OCI-M1 (cell line): ENCODE data around the gene AKNA.
"Not testable (repeated sequence)": the region's sequence is repeated elsewhere in the genome, so short reads cannot be mapped to it uniquely, and the experiment has no call there.

Source experiments
- DNase-seq: peaks from one replicate; lab custom pipeline; 2025; lab: John Stamatoyannopoulos, UW

Gene AKNA

DNA sequence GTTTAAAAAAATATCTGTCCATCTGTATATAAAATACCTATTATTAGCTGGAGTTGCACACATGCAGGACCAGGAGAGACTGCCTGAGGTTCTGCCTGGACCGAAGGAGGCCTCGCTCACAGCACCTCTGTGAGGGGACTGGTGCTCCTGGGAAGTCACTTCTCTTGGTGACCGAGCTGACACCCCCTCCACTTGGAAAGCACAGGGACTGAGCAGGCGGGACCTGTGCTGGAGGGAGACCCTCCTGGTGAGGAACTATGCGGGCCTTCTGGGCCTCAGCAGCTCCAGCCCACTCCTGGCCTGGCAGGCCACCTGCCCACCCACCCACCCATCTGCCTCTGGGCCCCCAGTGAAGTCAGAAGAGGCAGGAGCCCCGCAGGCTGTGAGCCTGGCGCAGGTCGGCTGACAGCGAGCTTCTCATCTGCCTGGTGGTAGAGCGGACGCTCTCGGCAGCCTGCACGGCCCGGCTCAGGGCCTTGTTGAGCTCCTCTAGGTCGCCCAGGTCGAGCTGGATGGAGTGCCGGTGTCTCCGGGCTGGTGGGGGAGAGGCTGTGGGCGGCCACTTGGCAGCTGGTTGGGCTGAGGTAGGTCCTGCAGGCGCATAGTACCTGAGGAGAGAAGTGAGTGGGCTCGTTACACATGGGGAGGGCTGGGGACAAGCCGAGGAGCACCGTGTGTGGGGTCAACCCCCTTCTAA lies 50.9 kb downstream of the AKNA start:
- no peak for DNase-seq

DNA sequence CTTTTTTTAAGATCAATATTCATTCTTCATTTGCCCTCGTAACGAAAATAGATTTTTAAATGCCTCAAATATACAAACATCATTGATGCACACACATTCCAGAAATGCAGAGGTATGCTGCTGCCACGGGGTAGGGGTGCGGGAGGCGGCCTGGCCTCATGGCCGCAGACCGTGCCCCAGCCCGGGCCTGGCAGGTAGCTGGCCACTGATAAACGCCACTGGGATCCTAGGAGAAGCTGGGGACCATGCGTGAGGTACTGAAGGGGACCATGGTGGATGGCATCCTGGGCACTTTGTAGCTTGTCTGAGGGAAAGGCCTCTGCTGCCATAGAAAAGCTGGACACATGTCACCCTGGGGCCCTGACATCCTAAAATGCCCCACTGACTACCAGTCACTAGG lies 51.6 kb downstream of the AKNA start:
- DNase-seq: no peak

DNA sequence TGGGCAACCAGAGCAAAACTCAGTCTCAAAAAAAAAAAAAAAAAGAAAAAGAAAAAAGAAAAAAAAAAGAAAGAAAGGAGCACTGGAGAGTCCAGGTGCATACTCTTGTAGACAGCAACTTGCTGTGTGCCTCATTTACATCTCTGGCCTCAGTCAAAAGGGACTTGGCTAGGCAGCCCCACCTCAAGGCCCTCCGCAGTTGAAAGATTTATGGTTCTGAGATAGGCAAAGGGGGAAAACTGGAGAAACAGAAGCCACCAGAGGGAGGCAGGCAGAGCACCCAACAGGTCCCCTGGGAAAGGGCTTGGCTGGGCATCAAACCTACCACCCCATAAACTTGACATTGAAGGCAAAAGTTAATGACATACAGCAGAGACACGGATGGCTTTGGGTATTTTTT lies 52.0 kb downstream of the AKNA start:
- DNase-seq: no peak

DNA sequence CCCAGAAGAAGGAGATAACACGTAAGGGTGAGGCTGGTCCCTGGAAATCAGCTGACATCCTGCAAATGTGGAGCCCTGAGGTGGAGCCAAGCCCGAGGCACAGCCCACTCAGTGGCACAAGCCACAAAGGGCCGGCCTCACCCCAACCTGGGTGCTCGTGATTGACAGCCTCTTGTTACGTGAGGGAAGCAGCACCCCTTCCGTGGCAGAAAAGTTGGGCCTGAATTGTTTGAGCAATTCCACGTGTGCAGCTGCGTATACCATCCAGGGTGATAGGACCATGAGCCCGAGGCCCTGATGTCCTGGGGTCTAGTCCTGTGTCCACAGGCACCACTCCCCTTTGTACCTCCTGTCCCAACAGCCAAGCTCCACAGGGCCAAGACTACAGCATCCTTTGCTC lies 53.3 kb downstream of the AKNA start:
- no peak for DNase-seq

DNA sequence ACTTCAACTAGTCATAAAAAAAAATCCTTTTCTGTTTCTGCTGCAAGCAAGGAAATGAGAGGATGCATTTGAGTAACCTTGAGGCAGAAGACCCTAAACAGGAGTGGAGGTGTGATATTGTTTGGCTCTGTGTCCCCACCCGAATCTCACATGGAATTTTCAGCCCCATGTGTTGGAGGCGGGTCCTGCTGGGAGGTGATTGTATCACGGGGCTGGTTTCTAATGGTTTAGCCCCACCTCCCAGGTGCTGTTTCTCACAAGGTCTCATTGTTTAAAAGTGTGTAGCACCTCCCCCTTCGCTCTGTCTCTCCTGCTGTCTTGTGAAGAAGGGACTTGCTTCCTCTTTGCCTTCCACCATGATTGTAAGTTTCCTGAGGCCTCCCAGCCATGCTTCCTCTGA lies 54.1 kb downstream of the AKNA start:
- not testable (repeated sequence) for DNase-seq

DNA sequence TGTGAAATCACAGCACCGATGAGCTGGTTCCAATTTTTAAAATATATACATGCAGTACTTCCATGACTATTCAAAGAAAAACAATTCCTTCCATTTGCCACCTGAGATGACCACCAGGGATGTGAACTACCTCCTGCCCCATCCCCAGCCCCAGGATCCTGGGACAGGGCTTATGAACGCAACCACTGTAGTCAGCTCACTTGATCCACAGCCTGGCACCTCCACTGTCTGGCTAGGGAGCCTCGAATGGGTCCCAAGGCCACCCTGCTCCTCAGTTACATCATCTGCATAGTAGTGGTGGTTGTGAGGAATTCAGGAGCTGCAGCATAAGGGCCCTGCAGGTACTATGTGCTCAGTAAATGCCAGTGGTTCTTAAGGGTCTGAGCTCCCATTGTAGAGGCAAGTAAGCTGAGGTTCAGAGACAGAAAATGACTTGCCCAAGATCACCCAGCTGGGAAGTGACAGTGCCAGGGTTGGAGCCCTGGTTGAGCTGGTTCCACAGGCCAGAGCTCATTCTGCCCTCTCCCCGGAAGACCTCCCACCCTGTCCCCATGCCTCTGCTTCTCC lies 55.2 kb downstream of the AKNA start:
- not testable (repeated sequence) for DNase-seq

DNA sequence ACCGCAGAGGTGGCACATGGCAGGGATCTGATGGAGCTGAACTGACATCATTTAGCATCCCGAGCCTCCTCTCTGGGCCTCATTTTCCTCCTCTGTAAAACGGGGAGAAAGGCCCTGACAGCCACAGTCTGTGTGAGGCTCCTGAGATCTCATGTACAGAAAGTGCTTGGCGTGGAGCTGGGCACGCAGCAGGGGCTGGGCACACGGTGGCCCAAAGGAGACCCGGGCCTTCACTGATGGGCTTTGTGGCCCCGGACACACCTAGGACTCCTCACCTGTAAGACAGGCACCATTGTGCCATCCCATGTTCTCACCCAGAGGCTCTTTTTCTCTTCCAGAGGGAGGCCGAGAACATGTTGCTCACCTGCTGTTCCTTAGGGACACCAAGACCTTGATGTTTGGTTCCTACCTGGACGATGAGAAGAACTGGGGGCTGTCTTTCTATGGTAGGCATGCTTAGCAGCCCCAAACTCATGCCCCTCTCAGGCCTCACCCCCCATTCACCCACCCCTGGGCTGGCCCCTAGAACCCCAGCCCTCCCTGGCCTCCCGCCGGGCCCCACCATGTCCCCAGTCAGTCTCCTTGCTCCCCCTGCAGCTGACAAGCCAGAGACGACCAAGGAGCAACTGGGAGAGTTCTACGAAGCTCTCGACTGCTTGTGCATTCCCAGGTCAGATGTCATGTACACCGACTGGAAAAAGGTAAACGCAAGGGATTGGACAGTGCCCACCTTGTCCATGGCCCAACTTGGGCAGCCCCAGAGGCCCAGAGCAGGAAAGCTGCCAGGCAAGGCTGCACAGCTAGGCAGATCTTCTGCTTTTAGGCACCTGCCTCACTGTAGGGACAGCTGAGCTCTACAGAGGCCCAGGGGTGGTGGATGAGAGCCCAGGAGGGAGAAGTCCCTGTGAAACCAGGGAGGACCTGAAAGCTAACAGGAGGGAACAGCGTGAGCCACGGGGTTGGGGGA lies 56.3 kb downstream of the AKNA start:
- not testable (repeated sequence) for DNase-seq

DNA sequence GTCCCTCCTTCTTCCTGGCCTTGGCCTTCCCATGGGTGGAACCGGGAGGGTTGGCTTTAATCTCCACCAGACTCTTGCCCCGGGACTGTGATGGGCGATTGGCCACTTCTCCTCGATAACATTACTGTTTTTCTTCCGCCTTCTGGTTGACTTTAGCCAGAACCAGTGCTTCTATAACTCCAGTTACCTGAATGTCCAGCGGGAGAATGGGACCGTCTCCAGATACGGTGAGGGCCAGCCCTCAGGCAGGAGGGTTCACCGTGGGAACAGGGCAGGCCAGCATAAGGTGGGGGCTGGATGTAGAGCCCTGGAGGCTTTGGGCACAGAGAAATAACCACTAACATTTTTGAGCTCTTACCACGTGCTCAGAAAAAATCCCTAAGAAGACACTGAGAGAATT lies 57.1 kb downstream of the AKNA start:
- no peak for DNase-seq

DNA sequence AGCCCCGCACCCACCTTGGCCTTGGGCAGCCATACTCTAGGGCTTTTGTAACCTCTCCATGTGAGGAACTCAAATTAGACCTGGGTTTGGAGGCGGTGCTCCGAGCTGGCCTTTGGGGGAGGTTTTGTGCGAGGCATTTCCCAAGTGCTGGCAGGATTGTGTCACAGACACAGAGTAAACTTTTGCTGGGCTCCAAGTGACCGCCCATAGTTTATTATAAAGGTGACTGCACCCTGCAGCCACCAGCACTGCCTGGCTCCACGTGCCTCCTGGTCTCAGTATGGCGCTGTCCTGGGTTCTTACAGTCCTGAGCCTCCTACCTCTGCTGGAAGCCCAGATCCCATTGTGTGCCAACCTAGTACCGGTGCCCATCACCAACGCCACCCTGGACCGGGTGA lies 58.2 kb downstream of the AKNA start, which contains the start of gene ORM2:
Gene ORM2, plus strand, starts transcription at position 245 of the 398 bp plus-strand sequence. Its CDS starts 36 bp downstream, at position 281.
- DNase-seq: not testable (repeated sequence)

DNA sequence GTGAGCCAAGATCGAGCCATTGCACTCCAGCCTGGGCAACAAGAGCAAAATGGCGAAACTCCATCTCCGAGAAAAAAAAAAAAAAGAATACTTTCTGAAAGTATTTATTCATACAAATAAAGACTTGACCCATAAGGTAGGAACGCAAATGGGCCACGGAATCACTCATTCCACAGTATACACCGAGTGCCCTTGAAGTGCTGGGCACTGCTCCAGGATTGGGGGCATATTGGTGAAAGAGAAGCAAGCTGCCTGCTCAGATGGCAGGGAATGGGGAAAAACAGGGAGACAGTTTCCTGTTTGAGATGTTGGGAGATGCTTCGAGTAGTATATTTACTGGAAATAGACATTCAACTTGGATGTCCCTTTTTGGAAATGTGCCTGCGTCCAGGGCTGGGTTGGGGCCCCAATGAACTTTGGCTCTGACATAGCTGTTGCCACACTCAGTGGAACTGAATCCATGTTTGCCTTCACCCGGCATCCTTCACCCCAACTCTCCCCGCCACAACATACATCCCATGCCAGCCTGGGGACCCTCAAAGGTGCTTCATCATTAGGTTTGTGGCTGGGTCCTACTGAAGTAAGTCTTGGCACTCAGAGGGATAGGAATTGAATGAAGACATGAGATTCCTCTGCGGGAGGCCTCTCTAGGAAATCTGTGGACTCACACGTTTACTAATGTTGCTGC lies 58.7 kb downstream of the AKNA start:
- not testable (repeated sequence) for DNase-seq

DNA sequence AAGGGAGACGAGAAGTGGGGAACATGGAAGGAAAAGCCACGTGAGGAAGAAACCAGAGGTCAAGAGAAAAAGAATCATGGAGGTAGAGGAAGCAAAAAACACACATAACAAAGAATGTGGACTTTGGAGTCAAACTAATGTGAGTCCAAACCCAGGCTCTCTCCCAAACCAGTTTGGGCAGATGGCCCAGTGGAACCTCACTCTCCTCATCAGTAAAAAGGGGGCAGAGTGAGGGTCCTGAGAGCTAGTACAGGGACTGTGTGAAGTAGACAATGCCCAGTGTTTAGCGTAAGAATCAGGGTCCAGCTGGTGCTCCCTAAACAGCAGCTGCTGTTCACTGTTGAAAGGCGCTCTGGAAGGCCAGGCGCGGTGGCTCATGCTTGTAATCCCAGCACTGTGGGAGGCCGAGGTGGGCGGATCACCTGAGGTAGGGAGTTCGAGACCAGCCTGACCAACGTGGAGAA lies 59.4 kb downstream of the AKNA start:
- DNase-seq: not testable (repeated sequence)

DNA sequence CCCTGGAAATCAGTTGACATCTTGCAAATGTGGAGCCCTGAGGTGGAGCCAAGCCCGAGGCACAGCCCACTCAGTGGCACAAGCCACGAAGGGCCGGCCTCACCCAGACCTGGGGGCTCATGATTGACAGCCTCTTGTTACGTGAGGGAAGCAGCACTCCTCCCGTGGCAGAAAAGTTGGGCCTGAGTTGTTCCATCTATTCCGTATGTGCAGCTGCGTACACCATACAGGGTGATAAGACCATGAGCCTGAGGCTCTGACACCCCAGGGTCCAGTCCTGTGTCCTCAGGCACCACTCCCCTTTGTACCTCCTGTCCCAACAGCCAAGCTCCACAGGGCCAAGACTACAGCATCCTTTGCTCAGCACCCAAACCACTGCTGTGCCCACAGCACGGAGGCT lies 60.0 kb downstream of the AKNA start:
- no peak for DNase-seq

DNA sequence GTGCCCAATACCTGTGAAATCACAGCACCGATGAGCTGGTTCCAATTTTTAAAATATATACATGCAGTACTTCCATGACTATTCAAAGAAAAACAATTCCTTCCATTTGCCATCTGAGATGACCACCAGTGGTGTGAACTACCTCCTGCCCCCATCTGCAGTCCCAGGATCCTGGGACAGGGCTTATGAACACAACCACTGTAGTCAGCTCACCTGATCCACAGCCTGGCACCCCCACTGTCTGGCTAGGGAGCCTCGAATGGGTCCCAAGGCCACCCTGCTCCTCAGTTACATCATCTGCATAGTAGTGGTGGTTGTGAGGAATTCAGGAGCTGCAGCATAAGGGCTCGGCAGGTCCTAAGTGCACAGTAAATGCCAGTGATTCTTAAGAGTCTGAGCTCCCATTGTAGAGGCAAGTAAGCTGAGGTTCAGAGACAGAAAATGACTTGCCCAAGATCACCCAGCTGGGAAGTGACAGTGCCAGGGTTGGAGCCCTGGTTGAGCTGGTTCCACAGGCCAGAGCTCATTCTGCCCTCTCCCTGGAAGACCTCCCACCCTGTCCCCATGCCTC lies 62.0 kb downstream of the AKNA start:
- not testable (repeated sequence) for DNase-seq

DNA sequence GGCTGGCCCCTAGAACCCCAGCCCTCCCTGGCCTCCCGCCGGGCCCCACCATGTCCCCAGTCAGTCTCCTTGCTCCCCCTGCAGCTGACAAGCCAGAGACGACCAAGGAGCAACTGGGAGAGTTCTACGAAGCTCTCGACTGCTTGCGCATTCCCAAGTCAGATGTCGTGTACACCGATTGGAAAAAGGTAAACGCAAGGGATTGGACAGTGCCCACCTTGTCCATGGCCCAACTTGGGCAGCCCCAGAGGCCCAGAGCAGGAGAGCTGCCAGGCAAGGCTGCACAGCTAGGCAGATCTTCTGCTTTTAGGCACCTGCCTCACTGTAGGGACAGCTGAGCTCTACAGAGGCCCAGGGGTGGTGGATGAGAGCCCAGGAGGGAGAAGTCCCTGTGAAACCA lies 62.8 kb downstream of the AKNA start:
- DNase-seq: not testable (repeated sequence)

DNA sequence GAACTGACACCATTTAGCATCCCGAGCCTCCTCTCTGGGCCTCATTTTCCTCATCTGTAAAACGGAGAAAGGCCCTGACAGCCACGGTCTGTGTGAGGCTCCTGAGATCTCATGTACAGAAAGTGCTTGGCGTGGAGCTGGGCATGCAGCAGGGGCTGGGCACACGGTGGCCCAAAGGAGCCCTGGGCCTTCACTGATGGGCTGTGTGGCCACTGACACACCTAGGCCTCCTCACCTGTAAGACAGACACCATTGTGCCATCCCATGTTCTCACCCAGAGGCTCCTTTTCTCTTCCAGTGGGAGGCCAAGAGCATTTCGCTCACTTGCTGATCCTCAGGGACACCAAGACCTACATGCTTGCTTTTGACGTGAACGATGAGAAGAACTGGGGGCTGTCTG lies 63.3 kb downstream of the AKNA start:
- DNase-seq: no peak

DNA sequence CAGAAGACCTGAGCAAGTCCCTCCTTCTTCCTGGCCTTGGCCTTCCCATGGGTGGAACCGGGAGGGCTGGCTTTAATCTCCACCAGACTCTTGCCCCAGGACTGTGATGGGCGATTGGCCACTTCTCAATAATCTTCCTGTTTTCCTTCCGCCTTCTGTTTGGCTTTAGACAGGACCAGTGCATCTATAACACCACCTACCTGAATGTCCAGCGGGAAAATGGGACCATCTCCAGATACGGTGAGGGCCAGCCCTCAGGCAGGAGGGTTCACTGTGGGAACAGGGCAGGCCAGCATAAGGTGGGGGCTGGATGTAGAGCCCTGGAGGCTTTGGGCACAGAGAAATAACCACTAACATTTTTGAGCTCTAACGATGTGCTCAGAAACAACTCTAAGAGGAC lies 63.9 kb downstream of the AKNA start:
- DNase-seq: not testable (repeated sequence)

DNA sequence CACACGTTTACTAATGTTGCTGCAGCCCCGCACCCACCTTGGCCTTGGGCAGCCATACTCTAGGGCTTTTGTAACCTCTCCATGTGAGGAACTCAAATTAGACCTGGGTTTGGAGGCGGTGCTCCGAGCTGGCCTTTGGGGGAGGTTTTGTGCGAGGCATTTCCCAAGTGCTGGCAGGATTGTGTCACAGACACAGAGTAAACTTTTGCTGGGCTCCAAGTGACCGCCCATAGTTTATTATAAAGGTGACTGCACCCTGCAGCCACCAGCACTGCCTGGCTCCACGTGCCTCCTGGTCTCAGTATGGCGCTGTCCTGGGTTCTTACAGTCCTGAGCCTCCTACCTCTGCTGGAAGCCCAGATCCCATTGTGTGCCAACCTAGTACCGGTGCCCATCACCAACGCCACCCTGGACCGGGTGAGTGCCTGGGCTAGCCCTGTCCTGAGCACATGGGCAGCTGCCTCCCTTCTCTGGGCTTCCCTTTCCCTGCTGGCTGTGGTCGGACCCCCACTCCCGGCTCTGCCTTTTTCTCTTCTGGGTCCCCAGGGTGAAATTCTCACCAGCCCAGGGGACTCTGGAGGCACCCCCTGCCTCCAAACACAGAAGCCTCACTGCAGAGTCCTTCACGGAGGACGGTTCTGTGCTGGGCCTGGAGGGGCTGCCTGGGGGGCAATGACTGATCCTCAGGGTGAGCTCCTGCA lies 64.8 kb downstream of the AKNA start, which contains the start of gene ORM1:
Gene ORM1, plus strand, starts transcription at position 268 of the 701 bp plus-strand sequence. Its CDS starts 36 bp downstream, at position 304.
- DNase-seq: not testable (repeated sequence)

DNA sequence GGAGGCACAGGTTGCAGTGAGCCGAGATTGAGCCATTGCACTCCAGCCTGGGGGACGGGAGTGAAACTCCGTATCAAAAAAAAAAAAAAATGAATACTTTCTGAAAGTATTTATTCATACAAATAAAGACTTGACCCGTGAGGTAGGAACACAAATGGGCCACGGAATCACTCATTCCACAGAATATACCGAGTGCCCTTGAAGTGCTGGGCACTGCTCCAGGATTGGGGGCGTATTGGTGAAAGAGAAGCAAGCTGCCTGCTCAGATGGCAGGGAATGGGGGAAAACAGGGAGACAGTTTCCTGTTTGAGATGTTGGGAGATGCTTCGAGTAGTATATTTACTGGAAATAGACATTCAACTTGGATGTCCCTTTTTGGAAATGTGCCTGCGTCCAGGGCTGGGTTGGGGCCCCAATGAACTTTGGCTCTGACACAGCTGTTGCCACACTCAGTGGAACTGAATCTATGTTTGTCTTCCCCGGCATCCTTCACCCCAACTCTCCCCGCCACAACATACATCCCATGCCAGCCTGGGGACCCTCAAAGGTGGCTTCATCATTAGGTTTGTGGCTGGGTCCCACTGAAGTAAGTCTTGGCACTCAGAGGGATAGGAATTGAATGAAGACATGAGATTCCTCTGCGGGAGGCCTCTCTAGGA lies 65.5 kb downstream of the AKNA start:
- DNase-seq: not testable (repeated sequence)

DNA sequence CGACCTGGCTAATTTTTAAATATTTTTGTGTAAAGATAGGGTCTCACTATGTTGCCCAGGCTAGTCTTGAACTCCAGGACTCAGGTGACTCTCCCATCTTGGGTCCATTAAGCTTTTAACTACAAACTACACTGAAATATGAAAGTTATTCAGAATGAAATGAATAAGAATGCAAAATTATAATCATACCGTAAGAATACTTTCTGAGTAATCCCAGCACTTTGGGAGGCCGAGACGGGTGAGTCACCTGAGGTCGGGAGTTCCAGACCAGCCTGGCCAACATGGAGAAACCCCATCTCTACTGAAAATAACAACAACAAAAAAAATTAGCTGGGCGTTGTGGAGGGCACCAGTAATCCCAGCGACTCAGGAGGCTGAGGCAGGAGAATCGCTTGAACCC lies 66.0 kb downstream of the AKNA start:
- no peak for DNase-seq

DNA sequence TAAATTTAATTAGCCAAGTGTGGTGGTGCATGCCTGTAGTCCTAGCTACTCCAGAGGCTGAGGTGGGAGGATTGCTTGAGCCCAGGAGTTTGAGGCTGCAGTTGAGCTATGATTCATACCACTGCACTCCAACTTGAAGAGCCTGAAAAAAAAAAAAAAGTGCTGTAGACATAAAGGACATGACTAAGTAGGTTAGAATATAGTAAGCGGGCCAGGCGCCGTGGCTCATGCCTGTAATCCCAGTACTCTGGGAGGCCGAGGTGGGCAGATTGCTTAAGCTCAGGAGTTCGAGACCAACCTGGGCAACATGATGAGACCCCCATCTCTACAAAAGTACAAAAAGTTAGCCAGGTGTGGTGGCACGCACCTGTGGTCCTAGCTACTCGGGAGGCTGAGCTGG lies 67.1 kb downstream of the AKNA start:
- not testable (repeated sequence) for DNase-seq
